A172 (cell line): ENCODE results near the gene TOP3A. TPM values are rescaled to one million over a fixed set of nuclear protein-coding genes. Genes with fewer than 3 reads are reported as not detected.
A peak's percentile ranks its signal among the peaks of the same experiment; 100 is the strongest.

Experiments used
- DNase-seq: peaks from one replicate; pipeline ENCODE4 v3.0.0-alpha.2; 2015; ENCODE audit warnings: low spot score
- total RNA-seq: library from RNA; depleted of rRNA; stranded (reverse); fragments of >200 nt; shearing (Covaris generic); gene quantifications from 2 replicates; pipeline ENCODE4 v1.2.3, GENCODE V29; 2014

The TOP3A gene
- total RNA-seq, 1 experiment from 2014 or later, result 39.2 TPM

DNA sequence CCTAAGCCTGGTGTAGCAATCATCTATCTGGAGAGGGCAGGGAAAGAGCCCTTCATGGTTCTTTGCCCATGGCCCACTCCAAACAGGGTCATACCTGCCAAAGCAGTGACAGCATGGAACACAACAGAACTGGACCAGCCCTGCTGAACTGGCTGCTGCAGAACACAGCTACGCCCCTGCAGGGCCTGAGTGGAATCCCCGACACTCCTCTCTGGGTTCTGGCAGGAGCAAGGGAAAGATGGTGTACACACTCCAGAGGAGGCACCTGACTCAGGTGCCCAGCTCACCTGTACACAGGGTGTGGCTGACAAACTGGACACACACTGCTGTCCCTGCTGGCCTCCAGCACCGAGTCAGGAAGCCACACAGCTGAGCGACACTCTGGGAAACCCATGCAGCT is 34.5 kb downstream of the TOP3A start:
- no peak for DNase-seq

GRCh38 chr17:18278867-18279266 is 35.9 kb downstream of the TOP3A start:
- no peak for DNase-seq

DNA sequence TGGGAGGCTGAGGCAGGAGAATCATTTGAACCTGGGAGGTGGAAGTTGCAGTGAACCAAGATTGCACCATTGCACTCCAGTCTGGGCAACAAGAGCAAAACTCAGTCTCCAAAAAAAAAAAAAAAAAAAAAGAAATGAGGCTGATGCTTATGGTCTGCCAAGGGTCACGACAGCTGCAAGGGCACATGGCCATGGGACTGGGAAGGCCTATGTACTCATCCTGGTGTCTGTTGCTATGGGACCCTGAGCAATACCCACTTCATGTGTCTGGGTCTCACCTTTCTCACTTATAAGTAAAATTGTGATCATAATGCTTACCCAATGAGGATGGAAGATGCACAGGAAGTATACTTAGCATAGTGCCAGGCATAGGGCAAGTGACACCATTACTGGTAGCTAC is 37.7 kb downstream of the TOP3A start:
- no peak for DNase-seq

GRCh38 chr17:18270046-18270931 is 44.5 kb downstream of the TOP3A start:
- no peak for DNase-seq

DNA sequence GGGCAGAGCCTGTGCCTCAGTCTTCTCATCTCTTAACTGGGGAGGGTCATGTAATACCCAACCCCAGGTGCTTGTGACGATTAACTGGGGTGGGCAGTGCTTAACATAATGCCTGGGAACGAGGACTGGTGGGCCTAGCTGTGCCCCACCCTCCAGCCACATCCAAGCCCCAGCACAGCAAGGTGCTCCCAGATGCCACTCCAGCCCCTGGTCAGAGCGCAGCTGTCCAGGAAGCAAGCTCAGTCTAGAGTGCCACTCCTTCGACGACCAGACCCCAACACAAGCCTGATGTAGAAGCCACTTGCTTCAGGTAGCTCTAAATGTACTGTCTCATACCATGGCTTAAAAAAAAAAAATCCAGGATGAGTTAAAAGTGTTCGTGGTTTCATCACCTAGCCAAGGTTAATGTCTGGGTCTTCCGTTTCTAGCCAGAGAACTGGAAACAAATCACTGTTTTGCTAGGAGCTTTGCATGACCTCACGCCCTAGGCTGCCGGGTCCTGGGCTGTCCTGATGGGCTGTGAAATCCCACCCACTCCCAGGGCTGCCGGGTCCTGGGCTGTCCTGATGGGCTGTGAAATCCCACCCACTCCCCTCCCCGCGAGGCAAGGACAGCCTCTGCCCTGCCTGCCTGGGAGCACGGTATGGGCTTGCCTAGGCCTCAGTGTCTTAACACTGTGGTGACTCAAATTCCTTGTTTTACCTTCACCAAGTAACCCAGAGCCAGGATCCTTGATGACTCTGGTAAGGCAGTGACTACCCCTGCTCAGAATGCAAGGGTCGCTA is 46.7 kb downstream of the TOP3A start:
- DNase-seq, result no peak

- DNase-seq, result no peak
Measured at GRCh38 chr17:18267366-18267765, 47.4 kb downstream of the TOP3A start.

- DNase-seq, result no peak
Measured at GRCh38 chr17:18263885-18264682, 50.7 kb downstream of the TOP3A start.

DNA sequence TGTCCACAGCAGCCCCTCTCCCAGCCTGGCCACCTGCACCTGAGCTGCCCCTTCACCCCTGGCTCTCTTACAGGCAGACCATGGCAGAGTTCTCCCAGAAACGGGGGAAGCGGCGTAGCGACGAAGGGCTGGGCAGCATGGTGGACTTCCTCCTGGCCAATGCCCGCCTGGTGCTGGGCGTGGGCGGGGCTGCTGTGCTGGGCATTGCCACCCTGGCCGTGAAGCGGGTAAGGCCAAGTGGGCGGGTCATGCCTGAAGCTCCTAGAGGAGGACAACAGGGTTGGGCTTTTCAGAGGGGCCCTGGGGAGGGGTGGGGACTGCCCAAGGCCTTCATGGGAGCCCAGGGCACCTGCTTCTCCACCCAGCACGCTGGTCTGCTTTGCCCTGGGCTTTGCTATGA is 52.2 kb downstream of the TOP3A start:
- DNase-seq, result no peak

GRCh38 chr17:18262111-18262510 is 52.7 kb downstream of the TOP3A start:
- DNase-seq, result no peak

DNA sequence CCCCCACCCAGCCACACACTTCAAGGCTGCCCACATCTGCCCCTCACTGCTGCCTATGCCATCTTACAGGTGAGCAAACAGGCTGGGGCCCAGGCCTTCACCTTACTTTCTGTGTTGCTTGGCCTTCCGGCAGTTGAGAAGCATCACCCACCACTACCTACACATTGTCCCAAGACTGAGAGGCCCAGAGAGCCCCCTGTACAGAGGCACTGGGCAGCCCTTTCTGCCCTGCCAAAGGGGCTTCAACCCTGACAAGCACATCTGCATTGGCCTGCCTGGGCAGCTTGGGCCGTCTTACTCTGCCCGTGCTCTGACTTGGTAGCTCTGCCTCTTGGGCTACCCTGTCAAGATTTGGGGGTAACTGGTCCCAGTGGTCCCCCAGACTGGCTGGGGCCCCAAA is 53.1 kb downstream of the TOP3A start:
- no peak for DNase-seq

- DNase-seq, result peak; percentile 85
Measured at GRCh38 chr17:18261146-18261515, 53.7 kb downstream of the TOP3A start.

DNA sequence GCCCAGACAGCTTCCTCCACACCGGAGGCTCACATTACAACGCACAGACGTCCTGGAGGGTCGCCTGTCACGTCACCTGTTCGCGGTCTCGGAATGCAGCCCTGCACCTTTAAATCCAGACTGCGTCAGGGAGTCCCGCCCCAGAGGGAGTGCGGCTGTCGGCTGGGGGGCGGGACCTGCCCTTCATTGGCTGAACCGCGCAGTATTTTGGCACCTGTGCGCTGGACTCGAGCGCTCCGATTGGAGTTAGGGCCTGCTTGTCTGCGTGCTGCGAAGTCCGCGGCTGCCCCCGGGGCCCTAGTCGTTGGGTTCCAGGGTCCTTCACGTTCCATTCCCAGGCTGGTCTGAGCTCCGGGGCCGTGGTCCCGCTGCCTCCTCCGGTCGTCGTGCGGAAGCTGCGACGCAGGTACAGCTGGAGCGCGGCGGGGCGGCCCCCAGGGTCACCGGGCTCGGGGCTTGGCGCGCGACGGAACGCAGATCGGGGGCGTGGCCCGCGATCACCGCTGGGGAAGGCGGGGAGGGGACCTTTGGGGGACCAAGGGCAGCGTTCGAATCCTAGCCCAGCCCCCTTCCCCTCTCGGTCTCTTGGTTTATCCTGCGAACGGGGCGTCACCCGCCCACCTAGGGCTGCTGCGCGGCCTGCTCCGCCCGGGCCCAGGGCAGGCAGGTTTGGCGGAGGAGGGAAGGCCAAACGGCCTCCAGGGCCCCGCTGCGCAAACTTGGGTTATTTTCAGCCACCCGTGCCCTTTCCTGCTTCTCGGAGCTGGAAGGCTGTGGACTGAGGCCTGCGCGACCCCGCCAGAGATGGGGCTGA is 54.3 kb downstream of the TOP3A start, which contains the start of gene MIEF2:
TSS of gene MIEF2 (plus strand) at position 331 of the 814 bp plus-strand sequence. CDS start 2,059 bp downstream, outside the sequence.
- DNase-seq, result peak; percentile 93

DNA sequence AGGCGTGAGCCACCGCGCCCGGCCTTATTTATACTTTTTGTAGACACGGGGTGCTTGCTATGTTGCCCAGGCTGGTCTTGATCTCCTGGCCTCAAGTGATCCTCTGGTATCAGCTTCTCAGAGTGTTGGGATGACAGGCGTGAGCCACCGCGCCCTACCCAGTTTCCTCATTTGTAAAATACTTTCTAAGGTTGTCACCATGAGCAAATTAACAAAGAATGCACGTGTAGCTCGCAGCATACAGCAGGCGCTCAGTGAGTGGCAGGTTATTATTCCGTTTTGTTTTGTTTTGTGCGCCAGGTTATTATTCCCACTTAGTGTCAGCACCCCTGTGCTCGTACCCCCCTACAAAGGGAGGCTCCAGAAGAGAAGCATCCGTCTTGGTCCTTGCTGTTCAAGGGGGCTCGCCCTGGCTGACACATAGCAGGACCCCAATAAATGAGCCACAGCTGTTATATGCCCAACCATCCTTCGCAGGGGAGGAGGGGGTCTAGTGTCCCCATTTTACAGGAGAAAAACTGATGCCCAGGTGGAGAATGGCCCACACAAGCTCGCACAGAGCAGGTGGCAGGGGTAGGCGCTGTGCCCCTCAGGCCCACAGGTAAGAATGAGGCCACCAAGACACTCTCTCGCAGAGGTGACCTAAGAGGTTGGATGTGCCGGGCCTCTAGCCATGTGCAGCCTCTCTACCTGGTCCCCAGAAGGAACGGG is 55.0 kb downstream of the TOP3A start:
- peak; percentile 77 for DNase-seq

- DNase-seq, result peak; percentile 25
Measured at GRCh38 chr17:18258356-18259038, 56.3 kb downstream of the TOP3A start, which contains the start of gene FLII. Gene FLII, minus strand, starts transcription at chr17:18258738. Its CDS starts 48 bp downstream, at chr17:18258690.

- peak; percentile 82 for DNase-seq
Measured at GRCh38 chr17:18257982-18258355, 56.8 kb downstream of the TOP3A start.

- peak; percentile 81 for DNase-seq
Measured at GRCh38 chr17:18257268-18257981, 57.4 kb downstream of the TOP3A start.

DNA sequence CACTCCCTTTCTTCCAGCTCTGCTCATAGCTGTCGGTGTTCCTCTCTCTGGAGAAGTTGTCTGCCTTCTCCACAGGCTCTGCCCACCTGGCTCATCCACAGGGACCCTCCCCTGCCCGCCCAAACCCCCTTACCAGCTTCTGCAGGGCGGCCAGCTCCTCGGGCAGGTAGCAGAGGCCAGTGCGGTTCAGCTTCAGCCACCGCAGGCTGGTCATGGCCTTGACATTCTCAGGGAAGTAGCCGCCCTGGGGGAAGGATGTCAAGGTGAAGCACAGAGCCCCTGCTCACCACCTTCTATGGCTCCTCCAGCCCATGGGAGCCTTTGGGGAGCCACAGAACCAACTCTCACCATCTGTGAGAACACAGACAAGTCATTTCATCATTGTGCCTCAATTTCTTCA is 58.0 kb downstream of the TOP3A start:
- no peak for DNase-seq

GRCh38 chr17:18256351-18256750 is 58.4 kb downstream of the TOP3A start:
- no peak for DNase-seq
